Caco-2 (cell line): ENCODE data around the gene NEDD4L. TPM values are rescaled to one million over a fixed set of nuclear protein-coding genes. Genes with fewer than 3 reads are reported as not detected.
"Not testable (repeated sequence)": the region's sequence is repeated elsewhere in the genome, so short reads cannot be mapped to it uniquely, and the experiment has no call there.

Source experiments
- BruUV-seq: library from RNA; stranded (reverse); fragments of 400-500 nt; replicated peaks from 2 replicates; lab custom pipeline; 2021; lab: Mats Ljungman, UMichigan
- CTCF ChIA-PET: fragments of 300-600 bp; sonication (Branson Sonifier 250); formaldehyde crosslinking; loops from one replicate; lab custom pipeline; 2022; ENCODE audit warnings: antibody characterized with exemption; lab: Charles Lee
- POLR2A ChIA-PET: fragments of 300-600 bp; sonication (Branson Sonifier 250); formaldehyde crosslinking; loops from one replicate; lab custom pipeline; 2022; ENCODE audit warnings: antibody characterized with exemption; lab: Charles Lee
- DNase-seq, 2 experiments: peaks; one replicate each; pipeline versions ENCODE4 v3.0.0 to v3.0.0-alpha.2; 2020 to 2022
- H3K27me3 ChIP-seq: replicated peaks from 2 replicates; pipeline ENCODE4 v1.6.0; 2011; ENCODE audit warnings: low read length; ENCODE audit not compliant: control insufficient read depth, insufficient read depth
- H3K36me3 ChIP-seq: 2 replicates; pipeline ENCODE4 v1.5.1; 2011; ENCODE audit warnings: low read length; ENCODE audit not compliant: control insufficient read depth, insufficient read depth
- H3K4me1 ChIP-seq: fragments of 250-450 bp; sonication (Bioruptor Pico); 2 replicates; pipeline ENCODE4 v1.5.1; 2020; ENCODE audit warnings: mild to moderate bottlenecking
- H3K4me3 ChIP-seq: 2 replicates; pipeline ENCODE4 v1.5.1; 2011; ENCODE audit warnings: low read depth, mild to moderate bottlenecking, control low read depth, low read length
- H3K9me3 ChIP-seq: fragments of 250-450 bp; sonication (Bioruptor Pico); 2 replicates; pipeline ENCODE4 v1.5.1; 2020; ENCODE audit warnings: mild to moderate bottlenecking, moderate library complexity
- H3K27ac Mint-ChIP-seq: one replicate; pipeline ENCODE4 v1.8.0; 2022; ENCODE audit warnings: mixed read lengths; ENCODE audit not compliant: unreplicated experiment
- H3K27me3 Mint-ChIP-seq: one replicate; pipeline ENCODE4 v1.8.0; 2022; ENCODE audit warnings: mixed read lengths; ENCODE audit not compliant: insufficient read depth, unreplicated experiment
- H3K36me3 Mint-ChIP-seq: one replicate; pipeline ENCODE4 v1.8.0; 2022; ENCODE audit warnings: mild to moderate bottlenecking, mixed read lengths; ENCODE audit not compliant: insufficient read depth, unreplicated experiment
- H3K4me1 Mint-ChIP-seq: one replicate; pipeline ENCODE4 v1.8.0; 2022; ENCODE audit warnings: low read depth, mixed read lengths; ENCODE audit not compliant: unreplicated experiment
- H3K4me3 Mint-ChIP-seq: one replicate; pipeline ENCODE4 v1.8.0; 2022; ENCODE audit warnings: mild to moderate bottlenecking, moderate library complexity, mixed read lengths; ENCODE audit not compliant: unreplicated experiment
- H3K9me3 Mint-ChIP-seq: one replicate; pipeline ENCODE4 v1.8.0; 2022; ENCODE audit warnings: mixed read lengths; ENCODE audit not compliant: unreplicated experiment
- CTCF ChIP-seq, 2 experiments: fragments of 200-600 bp in 1 of 2; IDR thresholded peaks; 1 replicate in 1 of 2; 2 replicates in 1 of 2; pipeline versions ENCODE4 v1.5.1 to v1.8.0; 2011 to 2022; ENCODE audit warnings: antibody characterized with exemption in 1 of 2, control low read depth in 1 of 2, inconsistent platforms in 1 of 2, low read depth in 1 of 2, low read length in 1 of 2, mild to moderate bottlenecking in 1 of 2, moderate library complexity in 1 of 2; ENCODE audit not compliant: insufficient read depth in 1 of 2, severe bottlenecking in 1 of 2, unreplicated experiment in 1 of 2
- intact Hi-C: fragments of 100-400 bp; cut with micrococcal nuclease; formaldehyde crosslinking; loops from one replicate; pipeline ENCODE4 v1.10.0; 2022; ENCODE audit not compliant: unreplicated experiment
- total RNA-seq: library from RNA; stranded (reverse); gene quantifications from 2 replicates; pipeline ENCODE4 v1.2.3, GENCODE V29; 2022

The NEDD4L gene
- total RNA-seq, 1 experiment from 2014 or later = 85.4 TPM

DNA sequence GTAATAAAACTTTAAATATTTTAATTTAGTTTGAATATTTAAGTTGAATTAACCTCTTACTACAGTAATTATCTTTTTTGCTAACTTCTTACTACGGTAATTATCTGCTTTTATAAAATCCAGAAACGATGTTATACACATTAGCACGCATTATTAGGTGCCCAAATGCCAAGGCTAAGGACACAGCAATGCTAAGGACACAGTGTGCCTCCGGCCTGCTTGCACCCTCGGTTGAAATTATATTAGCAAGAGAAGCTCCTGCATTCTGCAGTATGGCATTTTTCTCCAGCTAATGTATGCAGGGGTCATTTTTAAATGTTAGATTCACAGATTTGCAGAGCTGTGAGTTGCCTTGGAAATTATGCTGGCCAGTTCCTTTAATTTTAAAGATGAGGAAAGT, 220.0 kb downstream of the NEDD4L start:
- Histone ChIP-seq H3K27me3 (no peaks in the 10 kb centered on the region), H3K36me3 (no peaks in the 10 kb centered on the region), H3K4me1 (peaks cover 20% of the 10 kb centered on the region), H3K9me3 (no peaks in the 10 kb centered on the region), H3K4me3 (no peak overlapping the region)
- DNase-seq = no peak
- Mint-ChIP-seq H3K9me3 (no peaks in the 10 kb centered on the region), H3K27me3 (no peaks in the 10 kb centered on the region), H3K4me3 (no peak overlapping the region), H3K36me3 (no peaks in the 10 kb centered on the region), H3K27ac (no peak overlapping the region), H3K4me1 (peaks cover 11% of the 10 kb centered on the region)
- TF ChIP-seq CTCF (IDR thresholded peaks at IDR 0.05; ENCODE audit: insufficient read depth in 1 of 2, low read depth in 1 of 2, low read length in 1 of 2, severe bottlenecking in 1 of 2, unreplicated experiment in 1 of 2) = no peak
- ChIA-PET CTCF (no interaction called here), POLR2A (no interaction called here)
- intact Hi-C loops = no loop called here
- no TSS peak for BruUV-seq

GRCh38 chr18:58264840-58265239, 220.8 kb downstream of the NEDD4L start:
- DNase-seq = no peak
- H3K4me1 ChIP-seq = peaks cover 28% of the 10 kb centered on the region

GRCh38 chr18:58265489-58265888, 221.5 kb downstream of the NEDD4L start:
- H3K36me3 Mint-ChIP-seq, intact Hi-C loops, H3K36me3 ChIP-seq, POLR2A ChIA-PET, H3K4me3 ChIP-seq, H3K27me3 Mint-ChIP-seq, H3K9me3 Mint-ChIP-seq, H3K27ac Mint-ChIP-seq, CTCF ChIA-PET, BruUV-seq, H3K27me3 ChIP-seq, H3K9me3 ChIP-seq, H3K4me3 Mint-ChIP-seq, DNase-seq: not testable (repeated sequence)
- peaks cover 17% of the 10 kb centered on the region for H3K4me1 Mint-ChIP-seq
- H3K4me1 ChIP-seq = peaks cover 34% of the 10 kb centered on the region

More at GRCh38 chr18:58264840-58265239, 220.8 kb downstream of the NEDD4L start:
- Mint-ChIP-seq H3K27me3 (no peaks in the 10 kb centered on the region), H3K4me3 (no peak overlapping the region), H3K36me3 (no peaks in the 10 kb centered on the region), H3K27ac (no peak overlapping the region), H3K9me3 (no peaks in the 10 kb centered on the region), H3K4me1 (peaks cover 17% of the 10 kb centered on the region)
- BruUV-seq = no TSS peak
- ChIA-PET CTCF (no interaction called here), POLR2A (no interaction called here)
- no peak for TF ChIP-seq CTCF (IDR thresholded peaks at IDR 0.05; ENCODE audit: insufficient read depth in 1 of 2, low read depth in 1 of 2, low read length in 1 of 2, severe bottlenecking in 1 of 2, unreplicated experiment in 1 of 2)
- Histone ChIP-seq H3K4me3 (no peak overlapping the region), H3K9me3 (no peaks in the 10 kb centered on the region), H3K36me3 (no peaks in the 10 kb centered on the region), H3K27me3 (no peaks in the 10 kb centered on the region)
- intact Hi-C loops = no loop called here

DNA sequence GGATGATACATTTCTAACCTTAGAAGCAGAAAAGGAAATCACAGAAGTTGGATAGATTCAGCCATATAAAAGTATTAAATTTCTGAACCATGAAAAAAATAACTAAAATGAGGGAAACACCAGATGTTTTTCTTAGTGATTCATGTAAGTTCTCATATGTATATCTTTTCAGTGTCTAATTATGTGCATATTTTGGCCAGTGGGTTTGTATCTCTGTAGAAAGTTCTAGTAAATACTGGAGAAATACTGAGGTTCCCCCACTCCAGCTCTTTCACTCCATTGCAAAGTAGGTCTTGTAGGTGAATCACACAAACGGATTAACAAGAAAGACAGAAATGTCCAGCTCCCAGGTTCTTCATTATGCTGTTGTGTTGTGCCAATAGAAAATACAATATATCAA, 222.3 kb downstream of the NEDD4L start:
- BruUV-seq = no TSS peak
- DNase-seq = no peak
- Mint-ChIP-seq H3K9me3 (no peaks in the 10 kb centered on the region), H3K4me1 (peaks cover 17% of the 10 kb centered on the region), H3K4me3 (no peak overlapping the region), H3K36me3 (no peaks in the 10 kb centered on the region), H3K27me3 (no peaks in the 10 kb centered on the region), H3K27ac (no peak overlapping the region)
- TF ChIP-seq CTCF (IDR thresholded peaks at IDR 0.05; ENCODE audit: insufficient read depth in 1 of 2, low read depth in 1 of 2, low read length in 1 of 2, severe bottlenecking in 1 of 2, unreplicated experiment in 1 of 2) = no peak
- CTCF ChIA-PET = no interaction called here
- intact Hi-C loops = no loop called here
- H3K36me3 ChIP-seq = no peaks in the 10 kb centered on the region
- H3K4me3 ChIP-seq = no peak overlapping the region
- POLR2A ChIA-PET = no interaction called here
- H3K27me3 ChIP-seq = no peaks in the 10 kb centered on the region
- H3K9me3 ChIP-seq = no peaks in the 10 kb centered on the region
- H3K4me1 ChIP-seq = peaks cover 38% of the 10 kb centered on the region
